Vagina (tissue), 2 donors: ENCODE measurements around the gene CASQ1.

Experiments used
- POLR2A ChIP-seq, 2 donors: fragments of 450-650 bp; IDR thresholded peaks; one replicate each; pipeline ENCODE4 v1.6.1; 2017; ENCODE audit warnings: antibody characterized with exemption in 2 of 2, mild to moderate bottlenecking in 2 of 2, moderate library complexity in 2 of 2
- POLR2AphosphoS5 ChIP-seq, 2 donors: sonication (generic); formaldehyde crosslinking; IDR thresholded peaks; one replicate each; pipeline ENCODE4 v1.9.0; 2017; ENCODE audit warnings: antibody characterized with exemption in 2 of 2, mild to moderate bottlenecking in 2 of 2, low read depth in 1 of 2; ENCODE audit not compliant: insufficient read depth in 1 of 2
- TF ChIP-seq, protein P1 (sequence below), 3 experiments: fragments of 450-650 bp in 2 of 3; fragments of 200-600 bp in 1 of 3; sonication (generic) in 1 of 3; IDR thresholded peaks; one replicate each; pipeline ENCODE4 v1.5.1; 2017 to 2019; ENCODE audit warnings: antibody characterized with exemption in 3 of 3, mild to moderate bottlenecking in 2 of 3, moderate library complexity in 2 of 3

- TF ChIP-seq, protein P1, sequence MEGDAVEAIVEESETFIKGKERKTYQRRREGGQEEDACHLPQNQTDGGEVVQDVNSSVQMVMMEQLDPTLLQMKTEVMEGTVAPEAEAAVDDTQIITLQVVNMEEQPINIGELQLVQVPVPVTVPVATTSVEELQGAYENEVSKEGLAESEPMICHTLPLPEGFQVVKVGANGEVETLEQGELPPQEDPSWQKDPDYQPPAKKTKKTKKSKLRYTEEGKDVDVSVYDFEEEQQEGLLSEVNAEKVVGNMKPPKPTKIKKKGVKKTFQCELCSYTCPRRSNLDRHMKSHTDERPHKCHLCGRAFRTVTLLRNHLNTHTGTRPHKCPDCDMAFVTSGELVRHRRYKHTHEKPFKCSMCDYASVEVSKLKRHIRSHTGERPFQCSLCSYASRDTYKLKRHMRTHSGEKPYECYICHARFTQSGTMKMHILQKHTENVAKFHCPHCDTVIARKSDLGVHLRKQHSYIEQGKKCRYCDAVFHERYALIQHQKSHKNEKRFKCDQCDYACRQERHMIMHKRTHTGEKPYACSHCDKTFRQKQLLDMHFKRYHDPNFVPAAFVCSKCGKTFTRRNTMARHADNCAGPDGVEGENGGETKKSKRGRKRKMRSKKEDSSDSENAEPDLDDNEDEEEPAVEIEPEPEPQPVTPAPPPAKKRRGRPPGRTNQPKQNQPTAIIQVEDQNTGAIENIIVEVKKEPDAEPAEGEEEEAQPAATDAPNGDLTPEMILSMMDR (IDR thresholded peaks at IDR 0.05), result no peak
- TF ChIP-seq POLR2A (IDR thresholded peaks at IDR 0.05) (no peak), POLR2AphosphoS5 (IDR thresholded peaks at IDR 0.05; ENCODE audit: insufficient read depth in 1 of 2, low read depth in 1 of 2) (no peak)
These were observed 39.1 kb upstream of the CASQ1 start, which contains the start of gene ATP1A4 for GRCh38 chr1:160151303-160151702.
